Measurements from ENCODE around the gene PCTP. TPM values are rescaled to one million over a fixed set of nuclear protein-coding genes. Genes with fewer than 3 reads are reported as not detected.

Gene PCTP
- total RNA-seq, 1 donor, result 6.2 TPM

GRCh38 chr17:55758171-55758570 is 7.3 kb downstream of the PCTP start:
- Histone ChIP-seq H3K4me1 (ENCODE audit: insufficient read depth, low read length) (no peaks in the 10 kb centered on the region), H3K4me3 (ENCODE audit: low read length) (no peak overlapping the region), H3K9me3 (ENCODE audit: low read depth, low read length) (no peaks in the 10 kb centered on the region), H3K27me3 (ENCODE audit: insufficient read depth, low read length) (no peaks in the 10 kb centered on the region)

DNA sequence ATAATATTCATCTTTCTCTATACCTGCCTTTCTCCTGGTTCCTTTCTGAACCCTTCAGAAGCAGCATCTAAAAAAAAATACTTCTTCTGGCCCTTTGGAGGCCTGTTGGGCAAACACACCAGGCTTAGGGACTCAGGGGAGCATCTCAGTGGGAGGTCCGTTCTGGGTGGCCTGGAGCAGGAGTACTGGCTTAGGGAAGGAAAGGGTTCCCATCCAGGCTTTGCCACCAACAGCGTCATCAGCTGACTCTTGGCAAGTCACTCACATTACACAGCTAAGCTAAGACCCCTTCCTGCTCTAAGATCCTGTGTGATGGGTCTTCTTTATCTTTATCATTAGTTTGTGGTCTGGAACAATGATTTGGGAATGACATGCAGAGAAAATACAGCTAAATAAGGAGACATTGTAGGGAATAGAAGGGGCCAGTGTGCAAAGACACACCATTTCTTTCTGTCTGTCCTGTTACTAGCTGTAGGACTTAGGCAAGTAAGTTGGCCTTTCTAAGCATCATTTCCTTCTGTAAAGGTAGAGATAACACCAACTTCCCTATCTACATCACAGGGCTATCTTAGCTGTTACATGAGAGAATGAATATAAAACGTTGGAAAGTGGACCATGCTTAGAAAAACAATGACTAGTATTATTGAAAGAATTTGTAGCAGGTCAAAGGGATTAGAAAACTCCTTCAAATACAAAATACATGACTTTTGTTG is 9.9 kb downstream of the PCTP start:
- peaks cover 10% of the 10 kb centered on the region for H3K4me1 ChIP-seq (ENCODE audit: insufficient read depth, low read length)
- no peak overlapping the region for H3K4me3 ChIP-seq (ENCODE audit: low read length)
- H3K27me3 ChIP-seq (ENCODE audit: insufficient read depth, low read length), result no peaks in the 10 kb centered on the region
- H3K9me3 ChIP-seq (ENCODE audit: low read depth, low read length), result no peaks in the 10 kb centered on the region

DNA sequence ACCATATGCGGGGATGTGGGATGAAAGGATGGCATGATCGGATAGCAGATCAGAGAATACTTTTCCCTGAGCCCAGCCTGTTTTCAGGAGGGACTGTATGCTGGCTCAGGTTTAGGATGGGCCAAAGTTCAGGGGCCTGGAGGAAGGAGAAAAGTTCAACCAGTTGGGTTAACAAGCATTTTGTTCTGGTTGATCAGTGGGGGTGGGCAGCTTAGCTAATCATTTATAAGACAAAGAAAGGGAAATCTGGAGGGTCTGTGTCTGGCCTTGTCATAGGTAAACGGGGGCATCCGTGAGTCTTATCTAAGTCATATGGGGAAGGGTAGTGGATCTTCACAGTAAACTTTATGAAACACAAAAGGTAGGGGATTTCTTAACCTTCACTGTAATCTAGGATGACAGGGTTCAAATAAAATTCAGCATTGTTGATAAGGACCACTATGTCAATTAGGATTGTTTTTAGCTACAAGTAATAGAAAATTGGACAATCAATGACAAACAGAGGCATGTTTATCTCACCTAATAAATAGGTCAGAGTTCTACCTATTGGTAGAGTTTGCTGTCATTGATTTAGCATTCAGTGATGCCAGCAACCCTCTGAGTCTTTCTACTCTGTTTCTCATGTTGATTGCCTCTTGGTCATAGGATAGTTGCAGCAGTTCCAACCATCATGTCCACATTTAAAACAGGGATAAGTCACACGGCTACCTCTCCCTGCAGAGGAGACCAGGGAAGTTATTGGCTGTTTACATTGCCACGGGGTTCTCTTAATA is 11.4 kb downstream of the PCTP start:
- Histone ChIP-seq H3K27me3 (ENCODE audit: insufficient read depth, low read length) (no peaks in the 10 kb centered on the region), H3K9me3 (ENCODE audit: low read depth, low read length) (no peaks in the 10 kb centered on the region), H3K4me1 (ENCODE audit: insufficient read depth, low read length) (peaks cover 10% of the 10 kb centered on the region), H3K4me3 (ENCODE audit: low read length) (no peak overlapping the region)

- no peaks in the 10 kb centered on the region for H3K9me3 ChIP-seq (ENCODE audit: low read depth, low read length)
- no peaks in the 10 kb centered on the region for H3K27me3 ChIP-seq (ENCODE audit: insufficient read depth, low read length)
- peaks cover 10% of the 10 kb centered on the region for H3K4me1 ChIP-seq (ENCODE audit: insufficient read depth, low read length)
- no peak overlapping the region for H3K4me3 ChIP-seq (ENCODE audit: low read length)
Observed at GRCh38 chr17:55763856-55764255, 13.0 kb downstream of the PCTP start.

DNA sequence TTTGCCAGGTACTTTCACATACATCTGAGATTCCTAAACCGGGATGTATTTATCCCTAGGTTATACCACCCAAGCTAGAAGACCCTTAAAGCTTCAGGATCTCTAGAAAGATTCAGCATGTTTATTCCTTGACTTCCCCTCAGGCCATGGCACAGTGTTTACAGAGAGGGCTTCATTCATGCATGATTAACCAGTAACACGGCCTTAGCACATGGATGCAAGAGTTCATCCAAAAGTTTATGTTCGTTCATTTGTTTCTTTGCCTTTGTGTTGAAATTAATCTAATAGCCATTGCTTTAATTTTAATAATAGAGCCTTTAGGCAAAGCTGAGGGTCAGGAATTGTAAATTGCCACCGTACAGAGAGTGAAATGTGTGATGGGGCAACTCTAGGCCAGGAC is 13.8 kb downstream of the PCTP start:
- H3K4me1 ChIP-seq (ENCODE audit: insufficient read depth, low read length), result peaks cover 16% of the 10 kb centered on the region

GRCh38 chr17:55765472-55765871 is 14.6 kb downstream of the PCTP start:
- Histone ChIP-seq H3K4me3 (ENCODE audit: low read length) (no peak overlapping the region), H3K27me3 (ENCODE audit: insufficient read depth, low read length) (no peaks in the 10 kb centered on the region), H3K9me3 (ENCODE audit: low read depth, low read length) (no peaks in the 10 kb centered on the region), H3K4me1 (ENCODE audit: insufficient read depth, low read length) (peaks cover 16% of the 10 kb centered on the region)

More for the DNA sequence above, 13.8 kb downstream of the PCTP start:
- no peaks in the 10 kb centered on the region for H3K27me3 ChIP-seq (ENCODE audit: insufficient read depth, low read length)
- H3K9me3 ChIP-seq (ENCODE audit: low read depth, low read length), result no peaks in the 10 kb centered on the region
- H3K4me3 ChIP-seq (ENCODE audit: low read length), result no peak overlapping the region

GRCh38 chr17:55768936-55769624 is 18.2 kb downstream of the PCTP start:
- Histone ChIP-seq H3K9me3 (ENCODE audit: low read depth, low read length) (no peaks in the 10 kb centered on the region), H3K4me1 (ENCODE audit: insufficient read depth, low read length) (peaks cover 11% of the 10 kb centered on the region), H3K27me3 (ENCODE audit: insufficient read depth, low read length) (no peaks in the 10 kb centered on the region), H3K4me3 (ENCODE audit: low read length) (no peak overlapping the region)

- Histone ChIP-seq H3K27me3 (ENCODE audit: insufficient read depth, low read length) (no peaks in the 10 kb centered on the region), H3K9me3 (ENCODE audit: low read depth, low read length) (no peaks in the 10 kb centered on the region), H3K4me1 (ENCODE audit: insufficient read depth, low read length) (peaks cover 6% of the 10 kb centered on the region), H3K4me3 (ENCODE audit: low read length) (no peak overlapping the region)
Observed at GRCh38 chr17:55769625-55770000, 18.8 kb downstream of the PCTP start.

DNA sequence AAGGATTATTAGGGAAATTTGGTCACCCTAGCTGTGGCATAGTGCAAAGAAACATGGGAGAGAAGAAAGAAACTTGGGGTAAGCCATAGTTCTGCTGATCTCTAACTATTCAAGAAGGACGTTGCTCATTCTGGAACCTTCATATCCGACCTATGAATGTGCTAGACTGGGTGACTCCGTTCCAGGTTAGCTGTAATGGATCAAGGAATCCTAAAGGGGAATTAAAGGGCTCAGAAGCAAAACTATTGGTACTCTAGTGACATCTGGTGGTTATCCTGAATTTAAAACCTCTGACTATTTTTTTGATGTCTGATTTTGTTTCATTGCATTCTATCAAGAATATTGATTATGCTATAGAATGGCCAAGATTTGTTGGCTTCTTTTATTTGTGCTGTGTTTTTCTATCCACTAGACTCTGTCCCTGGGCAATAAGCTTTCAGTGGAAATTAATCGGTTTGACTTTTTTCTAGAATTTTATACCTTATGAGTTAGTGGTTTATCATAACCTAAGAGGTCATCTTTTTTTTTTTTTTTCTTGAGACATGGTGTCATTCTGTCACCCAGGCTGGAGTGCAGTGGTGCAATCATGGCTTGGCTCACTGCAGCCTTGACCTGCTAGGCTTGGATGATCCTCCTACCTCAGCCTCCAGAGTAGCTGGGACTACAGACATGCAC is 19.5 kb downstream of the PCTP start:
- H3K4me3 ChIP-seq (ENCODE audit: low read length), result no peak overlapping the region
- H3K27me3 ChIP-seq (ENCODE audit: insufficient read depth, low read length), result no peaks in the 10 kb centered on the region
- peaks cover 6% of the 10 kb centered on the region for H3K4me1 ChIP-seq (ENCODE audit: insufficient read depth, low read length)
- H3K9me3 ChIP-seq (ENCODE audit: low read depth, low read length), result no peaks in the 10 kb centered on the region

GRCh38 chr17:55772086-55772485 is 21.2 kb downstream of the PCTP start:
- Histone ChIP-seq H3K27me3 (ENCODE audit: insufficient read depth, low read length) (no peaks in the 10 kb centered on the region), H3K4me1 (ENCODE audit: insufficient read depth, low read length) (peaks cover 6% of the 10 kb centered on the region), H3K4me3 (ENCODE audit: low read length) (no peak overlapping the region), H3K9me3 (ENCODE audit: low read depth, low read length) (no peaks in the 10 kb centered on the region)

- Histone ChIP-seq H3K4me3 (ENCODE audit: low read length) (no peak overlapping the region), H3K9me3 (ENCODE audit: low read depth, low read length) (no peaks in the 10 kb centered on the region), H3K27me3 (ENCODE audit: insufficient read depth, low read length) (no peaks in the 10 kb centered on the region)
Observed at GRCh38 chr17:55773671-55774070, 22.8 kb downstream of the PCTP start.

GRCh38 chr17:55774846-55775271 is 24.0 kb downstream of the PCTP start:
- Histone ChIP-seq H3K9me3 (ENCODE audit: low read depth, low read length) (no peaks in the 10 kb centered on the region), H3K27me3 (ENCODE audit: insufficient read depth, low read length) (no peaks in the 10 kb centered on the region), H3K4me3 (ENCODE audit: low read length) (no peak overlapping the region), H3K4me1 (ENCODE audit: insufficient read depth, low read length) (no peaks in the 10 kb centered on the region)

More at GRCh38 chr17:55773671-55774070, 22.8 kb downstream of the PCTP start:
- peaks cover 6% of the 10 kb centered on the region for H3K4me1 ChIP-seq (ENCODE audit: insufficient read depth, low read length)

DNA sequence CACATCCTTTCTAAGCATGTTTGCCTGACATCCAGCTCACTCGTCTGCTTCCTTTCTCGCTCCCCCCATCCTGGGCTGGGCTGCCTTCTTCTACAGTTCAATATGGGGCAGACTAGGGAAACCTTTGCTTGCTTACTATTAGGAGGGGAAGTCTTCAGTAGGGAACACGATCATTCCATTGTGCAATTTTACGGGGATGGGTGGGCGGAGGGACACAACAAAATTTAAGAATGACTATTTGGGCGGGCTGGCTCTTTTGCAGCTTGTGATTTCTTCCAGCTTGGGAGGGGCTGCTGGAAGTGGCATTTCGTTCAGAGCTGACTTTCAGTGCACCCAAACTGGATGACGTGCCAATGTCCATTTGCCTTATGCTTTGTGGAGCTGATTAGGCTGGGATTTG is 25.4 kb downstream of the PCTP start:
- no peak overlapping the region for H3K4me3 ChIP-seq (ENCODE audit: low read length)
- H3K9me3 ChIP-seq (ENCODE audit: low read depth, low read length), result no peaks in the 10 kb centered on the region
- no peaks in the 10 kb centered on the region for H3K4me1 ChIP-seq (ENCODE audit: insufficient read depth, low read length)
- H3K27me3 ChIP-seq (ENCODE audit: insufficient read depth, low read length), result no peaks in the 10 kb centered on the region

DNA sequence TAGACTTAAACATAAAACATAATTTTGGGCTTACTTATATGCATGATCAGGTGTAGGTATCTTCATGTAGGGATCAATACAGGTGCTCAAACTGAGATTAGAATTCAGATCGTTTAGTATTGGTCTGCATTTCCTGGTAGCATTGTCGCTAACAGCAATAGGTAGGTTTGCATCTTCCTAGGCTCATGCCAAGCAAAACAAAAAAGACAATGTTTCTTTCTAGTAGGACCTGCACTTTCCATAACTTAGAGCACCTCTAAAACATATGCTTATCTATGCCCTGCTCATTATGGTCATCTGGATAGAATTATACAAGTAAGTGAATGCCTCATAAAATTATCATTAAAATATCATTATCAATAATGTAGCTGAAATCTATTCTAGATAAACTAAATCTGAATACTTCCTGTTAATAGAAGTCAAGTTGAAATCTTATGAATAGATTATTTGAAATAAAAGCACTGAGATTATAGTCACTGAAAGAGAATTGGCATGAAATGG is 26.7 kb downstream of the PCTP start:
- no peaks in the 10 kb centered on the region for H3K4me1 ChIP-seq (ENCODE audit: insufficient read depth, low read length)
- no peak overlapping the region for H3K4me3 ChIP-seq (ENCODE audit: low read length)
- no peaks in the 10 kb centered on the region for H3K9me3 ChIP-seq (ENCODE audit: low read depth, low read length)
- no peaks in the 10 kb centered on the region for H3K27me3 ChIP-seq (ENCODE audit: insufficient read depth, low read length)

All from mononuclear cell (primary cell).